ENCODE data around the gene PNPLA7.

GRCh38 chr9:137488906-137489305 lies 61.3 kb downstream of the PNPLA7 start:
- TF ChIP-seq, protein P1, sequence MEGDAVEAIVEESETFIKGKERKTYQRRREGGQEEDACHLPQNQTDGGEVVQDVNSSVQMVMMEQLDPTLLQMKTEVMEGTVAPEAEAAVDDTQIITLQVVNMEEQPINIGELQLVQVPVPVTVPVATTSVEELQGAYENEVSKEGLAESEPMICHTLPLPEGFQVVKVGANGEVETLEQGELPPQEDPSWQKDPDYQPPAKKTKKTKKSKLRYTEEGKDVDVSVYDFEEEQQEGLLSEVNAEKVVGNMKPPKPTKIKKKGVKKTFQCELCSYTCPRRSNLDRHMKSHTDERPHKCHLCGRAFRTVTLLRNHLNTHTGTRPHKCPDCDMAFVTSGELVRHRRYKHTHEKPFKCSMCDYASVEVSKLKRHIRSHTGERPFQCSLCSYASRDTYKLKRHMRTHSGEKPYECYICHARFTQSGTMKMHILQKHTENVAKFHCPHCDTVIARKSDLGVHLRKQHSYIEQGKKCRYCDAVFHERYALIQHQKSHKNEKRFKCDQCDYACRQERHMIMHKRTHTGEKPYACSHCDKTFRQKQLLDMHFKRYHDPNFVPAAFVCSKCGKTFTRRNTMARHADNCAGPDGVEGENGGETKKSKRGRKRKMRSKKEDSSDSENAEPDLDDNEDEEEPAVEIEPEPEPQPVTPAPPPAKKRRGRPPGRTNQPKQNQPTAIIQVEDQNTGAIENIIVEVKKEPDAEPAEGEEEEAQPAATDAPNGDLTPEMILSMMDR (IDR thresholded peaks at IDR 0.05; ENCODE audit: control extremely low read depth in 1 of 3, insufficient read depth in 1 of 3, low read depth in 1 of 3, low read length in 3 of 3) = no peak
- no peak for TF ChIP-seq RFX5 (IDR thresholded peaks at IDR 0.05; ENCODE audit: borderline replicate concordance, low read depth, low read length)
- TF ChIP-seq ZNF274 (IDR thresholded peaks at IDR 0.05; ENCODE audit: borderline replicate concordance, extremely low read depth, low read length) = no peak
- no peak for TF ChIP-seq POLR2AphosphoS5 (IDR thresholded peaks at IDR 0.05; ENCODE audit: low read depth, low read length)
- no peak for TF ChIP-seq POLR2A (IDR thresholded peaks at IDR 0.05; ENCODE audit: control extremely low read depth in 1 of 2, low read depth in 2 of 2, low read length in 2 of 2)
- TF ChIP-seq CBX8 (IDR thresholded peaks at IDR 0.05; ENCODE audit: borderline replicate concordance, low read depth, low read length) = no peak
- TF ChIP-seq SP1 (IDR thresholded peaks at IDR 0.05; ENCODE audit: low read depth, low read length) = no peak
- TF ChIP-seq SIN3A (conservative IDR thresholded peaks at IDR 0.05 in 1 of 2, IDR thresholded peaks at IDR 0.05 in 1 of 2; ENCODE audit: low read depth in 1 of 2, low read length in 2 of 2) = no peak
- TF ChIP-seq JUN (IDR thresholded peaks at IDR 0.05; ENCODE audit: low read depth, low read length) = no peak
- TF ChIP-seq BRCA1 (IDR thresholded peaks at IDR 0.05; ENCODE audit: low read depth, low read length) = no peak
- TF ChIP-seq, protein P2, sequence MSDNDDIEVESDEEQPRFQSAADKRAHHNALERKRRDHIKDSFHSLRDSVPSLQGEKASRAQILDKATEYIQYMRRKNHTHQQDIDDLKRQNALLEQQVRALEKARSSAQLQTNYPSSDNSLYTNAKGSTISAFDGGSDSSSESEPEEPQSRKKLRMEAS (IDR thresholded peaks at IDR 0.05) = no peak
- no peak for TF ChIP-seq TAF1 (IDR thresholded peaks at IDR 0.05; ENCODE audit: low read depth, low read length)
- no peak for TF ChIP-seq CHD2 (IDR thresholded peaks at IDR 0.05; ENCODE audit: low read length)
- no peak for TF ChIP-seq SRF (IDR thresholded peaks at IDR 0.05; ENCODE audit: low read depth, low read length)

Measured in H1 (cell line).